Ascending aorta (tissue), 2 donors: Measurements from ENCODE around the gene NARS2. TPM values are rescaled to one million over a fixed set of nuclear protein-coding genes. Genes with fewer than 3 reads are reported as not detected.

ENCODE experiments used
- DNase-seq, 2 donors: peaks; one replicate each; pipeline ENCODE4 v3.0.0-alpha.2; 2019; ENCODE audit warnings: low spot score in 2 of 2
- H3K27ac ChIP-seq, 2 donors: fragments of 200-600 bp; sonication (generic); one replicate each; pipeline ENCODE4 v1.5.1; 2016 to 2017; ENCODE audit warnings: mild to moderate bottlenecking in 1 of 2
- H3K27me3 ChIP-seq: fragments of 200-600 bp; sonication (generic); one replicate; pipeline ENCODE4 v1.5.1; 2017
- H3K36me3 ChIP-seq, 2 donors: fragments of 200-600 bp; sonication (generic); one replicate each; pipeline ENCODE4 v1.5.1; 2016
- H3K4me1 ChIP-seq, 2 donors: fragments of 200-600 bp; sonication (generic); one replicate each; pipeline ENCODE4 v1.5.1; 2016 to 2017; ENCODE audit warnings: mild to moderate bottlenecking in 1 of 2
- H3K4me3 ChIP-seq, 2 donors: fragments of 200-600 bp; sonication (generic); one replicate each; pipeline ENCODE4 v1.5.1; 2016 to 2017; ENCODE audit warnings: mild to moderate bottlenecking in 1 of 2
- H3K9me3 ChIP-seq, 2 donors: fragments of 200-600 bp; sonication (generic); one replicate each; pipeline ENCODE4 v1.5.1; 2016
- intact Hi-C: fragments of 100-400 bp; cut with DNase I; formaldehyde crosslinking; loops from one replicate; pipeline ENCODE4 v1.15.1; 2023
- total RNA-seq: library from RNA; depleted of rRNA; stranded (reverse); fragments of >200 nt; gene quantifications from one replicate; pipeline ENCODE4 v1.1.0, GENCODE V29; 2016
- TF ChIP-seq, protein P1 (sequence below), 3 experiments: fragments of 200-600 bp in 2 of 3; fragments of 450-650 bp in 1 of 3; sonication (generic) in 2 of 3; IDR thresholded peaks; one replicate each; pipeline ENCODE4 v1.5.1; 2016 to 2019; ENCODE audit warnings: antibody characterized with exemption in 3 of 3, mild to moderate bottlenecking in 1 of 3, moderate library complexity in 1 of 3

Gene NARS2
- total RNA-seq, 1 donor from 2014 or later, result 7.8 TPM

- no peaks in the 10 kb centered on the region for H3K27me3 ChIP-seq
- no peak overlapping the region for H3K27ac ChIP-seq
- H3K4me1 ChIP-seq, result no peaks in the 10 kb centered on the region
- intact Hi-C loops, result no loop called here
- peaks cover 0 to 5% of the 10 kb centered on the region in 2 donors for H3K36me3 ChIP-seq
- TF ChIP-seq, protein P1, sequence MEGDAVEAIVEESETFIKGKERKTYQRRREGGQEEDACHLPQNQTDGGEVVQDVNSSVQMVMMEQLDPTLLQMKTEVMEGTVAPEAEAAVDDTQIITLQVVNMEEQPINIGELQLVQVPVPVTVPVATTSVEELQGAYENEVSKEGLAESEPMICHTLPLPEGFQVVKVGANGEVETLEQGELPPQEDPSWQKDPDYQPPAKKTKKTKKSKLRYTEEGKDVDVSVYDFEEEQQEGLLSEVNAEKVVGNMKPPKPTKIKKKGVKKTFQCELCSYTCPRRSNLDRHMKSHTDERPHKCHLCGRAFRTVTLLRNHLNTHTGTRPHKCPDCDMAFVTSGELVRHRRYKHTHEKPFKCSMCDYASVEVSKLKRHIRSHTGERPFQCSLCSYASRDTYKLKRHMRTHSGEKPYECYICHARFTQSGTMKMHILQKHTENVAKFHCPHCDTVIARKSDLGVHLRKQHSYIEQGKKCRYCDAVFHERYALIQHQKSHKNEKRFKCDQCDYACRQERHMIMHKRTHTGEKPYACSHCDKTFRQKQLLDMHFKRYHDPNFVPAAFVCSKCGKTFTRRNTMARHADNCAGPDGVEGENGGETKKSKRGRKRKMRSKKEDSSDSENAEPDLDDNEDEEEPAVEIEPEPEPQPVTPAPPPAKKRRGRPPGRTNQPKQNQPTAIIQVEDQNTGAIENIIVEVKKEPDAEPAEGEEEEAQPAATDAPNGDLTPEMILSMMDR (IDR thresholded peaks at IDR 0.05), result no peak
- H3K4me3 ChIP-seq, result no peak overlapping the region
- no peaks in the 10 kb centered on the region for H3K9me3 ChIP-seq
- DNase-seq, result no peak
Measured at GRCh38 chr11:78478536-78478935, 96.1 kb downstream of the NARS2 start.

- intact Hi-C loops, result no loop called here
- H3K27me3 ChIP-seq, result no peaks in the 10 kb centered on the region
- no peak overlapping the region for H3K27ac ChIP-seq
- H3K9me3 ChIP-seq, result no peaks in the 10 kb centered on the region
- DNase-seq, result no peak
- peaks cover 0 to 5% of the 10 kb centered on the region in 2 donors for H3K36me3 ChIP-seq
- TF ChIP-seq, protein P1 (IDR thresholded peaks at IDR 0.05), result no peak
- no peak overlapping the region for H3K4me3 ChIP-seq
- no peaks in the 10 kb centered on the region for H3K4me1 ChIP-seq
Measured at GRCh38 chr11:78476066-78476465, 98.6 kb downstream of the NARS2 start.

DNA sequence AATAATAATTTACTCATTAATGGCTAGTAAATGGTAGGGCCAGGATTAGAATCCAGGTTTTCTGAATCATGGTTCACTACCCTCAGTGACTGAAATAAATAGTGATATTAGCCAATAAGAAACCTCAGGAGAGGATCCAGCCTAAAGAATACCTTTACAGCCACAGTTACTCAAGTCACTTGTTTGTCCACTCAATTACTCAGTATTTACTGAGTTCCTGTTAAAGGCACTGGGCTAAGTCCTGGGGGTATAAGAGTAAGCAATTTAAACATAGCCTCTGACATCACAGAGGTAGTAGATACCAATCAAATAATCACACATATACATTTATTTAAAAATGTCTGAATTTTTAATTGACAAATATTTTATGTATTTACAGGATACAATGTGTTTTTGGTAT, 100.2 kb downstream of the NARS2 start:
- no peaks in the 10 kb centered on the region for H3K27me3 ChIP-seq
- no peaks in the 10 kb centered on the region for H3K9me3 ChIP-seq
- H3K4me3 ChIP-seq, result no peak overlapping the region
- TF ChIP-seq, protein P1 (IDR thresholded peaks at IDR 0.05), result no peak
- H3K27ac ChIP-seq, result no peak overlapping the region
- H3K36me3 ChIP-seq, result peaks cover 0 to 5% of the 10 kb centered on the region in 2 donors
- DNase-seq, result no peak
- no peaks in the 10 kb centered on the region for H3K4me1 ChIP-seq
- intact Hi-C loops, result no loop called here

DNA sequence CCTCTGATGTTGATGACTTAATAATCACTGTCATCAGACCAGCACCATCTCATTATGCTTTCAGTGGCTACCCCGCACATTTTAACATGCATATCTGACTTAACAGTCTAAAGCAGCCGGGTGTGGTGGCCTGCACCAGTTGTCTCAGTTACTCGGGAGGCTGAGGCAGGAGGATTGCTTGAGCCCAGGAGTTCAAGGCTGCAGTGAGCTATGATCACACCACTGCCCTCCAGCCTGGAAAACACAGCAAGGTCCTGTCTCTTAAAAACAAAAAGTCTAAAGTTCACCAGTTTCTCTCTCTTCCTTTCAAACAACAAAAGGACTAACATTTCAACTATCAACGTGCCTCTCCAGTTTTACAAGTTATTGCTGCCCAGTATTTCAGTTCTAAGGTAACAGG, 101.8 kb downstream of the NARS2 start:
- no peak for DNase-seq
- TF ChIP-seq, protein P1 (IDR thresholded peaks at IDR 0.05), result no peak
- H3K27ac ChIP-seq, result no peak overlapping the region
- H3K36me3 ChIP-seq, result peaks cover 0 to 5% of the 10 kb centered on the region in 2 donors
- no peaks in the 10 kb centered on the region for H3K9me3 ChIP-seq
- H3K4me1 ChIP-seq, result no peaks in the 10 kb centered on the region
- no peaks in the 10 kb centered on the region for H3K27me3 ChIP-seq
- intact Hi-C loops, result no loop called here
- no peak overlapping the region for H3K4me3 ChIP-seq

- intact Hi-C loops, result no loop called here
- TF ChIP-seq, protein P1 (IDR thresholded peaks at IDR 0.05), result no peak
- Histone ChIP-seq H3K4me3 (no peak overlapping the region), H3K9me3 (no peaks in the 10 kb centered on the region), H3K36me3 (no peaks in the 10 kb centered on the region), H3K27ac (no peak overlapping the region), H3K4me1 (no peaks in the 10 kb centered on the region), H3K27me3 (no peaks in the 10 kb centered on the region)
- no peak for DNase-seq
Measured at GRCh38 chr11:78472382-78472781, 102.3 kb downstream of the NARS2 start.

DNA sequence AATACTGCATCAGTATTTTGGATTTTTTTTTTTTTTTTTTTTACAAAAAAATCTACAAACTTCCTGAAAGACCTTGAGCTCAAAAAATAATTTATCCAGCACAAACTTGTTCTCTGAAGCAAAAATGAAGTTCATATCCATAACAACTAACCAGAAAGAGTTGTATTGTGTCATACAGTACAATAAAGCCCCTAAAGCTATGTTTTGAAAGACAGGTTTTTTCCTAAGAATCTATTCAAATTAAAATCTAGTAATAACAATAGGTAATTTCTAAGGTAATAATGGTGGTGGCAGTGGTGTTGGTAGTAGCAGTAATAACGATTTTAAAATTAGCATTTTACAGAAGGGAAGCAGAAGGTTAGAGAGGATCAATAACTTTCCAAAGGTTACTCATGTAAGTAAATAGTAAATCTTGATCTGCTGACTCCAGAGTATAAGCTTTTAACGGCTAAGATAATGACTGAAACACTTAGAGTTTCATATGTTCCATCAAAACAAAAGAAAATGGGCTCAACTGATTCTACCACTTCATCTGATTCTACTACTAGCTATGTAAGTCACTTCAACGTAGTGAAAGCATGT, 103.7 kb downstream of the NARS2 start:
- Histone ChIP-seq H3K4me3 (no peak overlapping the region), H3K27me3 (no peaks in the 10 kb centered on the region), H3K9me3 (no peaks in the 10 kb centered on the region), H3K4me1 (no peaks in the 10 kb centered on the region), H3K27ac (no peak overlapping the region), H3K36me3 (no peaks in the 10 kb centered on the region)
- no peak for DNase-seq
- TF ChIP-seq, protein P1 (IDR thresholded peaks at IDR 0.05), result no peak
- intact Hi-C loops, result no loop called here
